GM12864 (cell line): Measurements from ENCODE around the gene CHL1.
A peak's percentile ranks its signal among the peaks of the same experiment; 100 is the strongest.

Experiments
- DNase-seq: peaks from one replicate; pipeline ENCODE4 v3.0.0-alpha.2; 2011; ENCODE audit warnings: low read depth
- H3K4me3 ChIP-seq: 2 replicates; pipeline ENCODE4 v1.5.1; 2011; ENCODE audit warnings: mild to moderate bottlenecking, low read depth, low read length, control low read depth
- CTCF ChIP-seq: IDR thresholded peaks from 2 replicates; pipeline ENCODE4 v1.5.1; 2011; ENCODE audit warnings: low read depth, mild to moderate bottlenecking, moderate library complexity, low read length, control low read depth, inconsistent platforms; ENCODE audit errors: missing control alignments

Gene CHL1

GRCh38 chr3:199835-200234 lies 3.3 kb downstream of the CHL1 start:
- H3K4me3 ChIP-seq, result no peak overlapping the region
- DNase-seq, result no peak
- TF ChIP-seq CTCF, result no peak

GRCh38 chr3:200758-201325 lies 4.3 kb downstream of the CHL1 start:
- no peak for TF ChIP-seq CTCF
- no peak for DNase-seq
- H3K4me3 ChIP-seq, result no peak overlapping the region

GRCh38 chr3:204102-204501 lies 7.5 kb downstream of the CHL1 start:
- no peak for TF ChIP-seq CTCF
- no peak for DNase-seq
- no peak overlapping the region for H3K4me3 ChIP-seq

GRCh38 chr3:207973-208372 lies 11.4 kb downstream of the CHL1 start:
- no peak overlapping the region for H3K4me3 ChIP-seq
- no peak for DNase-seq
- peak; percentile 9 for TF ChIP-seq CTCF

GRCh38 chr3:210669-211068 lies 14.1 kb downstream of the CHL1 start:
- no peak overlapping the region for H3K4me3 ChIP-seq
- DNase-seq, result no peak
- no peak for TF ChIP-seq CTCF

- DNase-seq, result peak; percentile 5
- no peak for TF ChIP-seq CTCF
These were observed 15.9 kb downstream of the CHL1 start for GRCh38 chr3:212432-212831.

GRCh38 chr3:217099-217813 lies 20.7 kb downstream of the CHL1 start:
- no peak for TF ChIP-seq CTCF
- DNase-seq, result no peak
- H3K4me3 ChIP-seq, result no peak overlapping the region

More at GRCh38 chr3:212432-212831, 15.9 kb downstream of the CHL1 start:
- H3K4me3 ChIP-seq, result no peak overlapping the region
